ENCODE results near the gene UPF2. TPM values are rescaled to one million over a fixed set of nuclear protein-coding genes. Genes with fewer than 3 reads are reported as not detected.

The UPF2 gene
- total and polyA plus RNA-seq, 2 of the 13 experiments (the other 11 are each of a cell fraction or from before 2014, with no cell fraction given) = 6.2 to 14.5 TPM

DNA sequence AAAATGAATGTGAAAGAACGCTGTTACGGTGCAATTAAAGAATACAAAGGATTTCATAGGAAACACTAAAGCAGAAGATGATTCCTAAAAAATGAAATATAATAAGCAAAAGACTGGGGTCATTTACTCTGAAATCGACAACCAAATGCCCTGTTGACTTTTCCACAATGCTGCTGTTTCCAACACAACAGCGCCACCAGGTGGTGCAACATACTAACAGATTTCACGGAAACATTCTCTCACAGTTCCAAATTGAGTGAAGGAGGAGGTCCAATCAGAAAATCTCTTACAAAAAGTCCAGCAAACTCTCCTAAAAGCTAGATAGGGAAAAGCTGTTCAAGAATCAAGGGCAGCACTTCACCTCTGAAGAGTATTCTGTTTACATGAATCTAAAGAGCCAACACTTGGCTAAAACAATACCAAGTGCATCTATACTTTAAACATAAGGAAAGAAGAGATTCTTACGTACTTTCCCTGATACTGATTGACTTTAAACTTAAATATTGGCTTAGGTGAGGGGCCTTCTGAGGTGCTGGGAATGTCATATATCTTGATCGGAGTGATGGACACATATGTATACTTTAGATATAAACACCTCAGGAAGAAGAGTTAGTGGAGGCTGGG, 55.9 kb downstream of the UPF2 start (continued):
- TF ChIP-seq, protein P1, sequence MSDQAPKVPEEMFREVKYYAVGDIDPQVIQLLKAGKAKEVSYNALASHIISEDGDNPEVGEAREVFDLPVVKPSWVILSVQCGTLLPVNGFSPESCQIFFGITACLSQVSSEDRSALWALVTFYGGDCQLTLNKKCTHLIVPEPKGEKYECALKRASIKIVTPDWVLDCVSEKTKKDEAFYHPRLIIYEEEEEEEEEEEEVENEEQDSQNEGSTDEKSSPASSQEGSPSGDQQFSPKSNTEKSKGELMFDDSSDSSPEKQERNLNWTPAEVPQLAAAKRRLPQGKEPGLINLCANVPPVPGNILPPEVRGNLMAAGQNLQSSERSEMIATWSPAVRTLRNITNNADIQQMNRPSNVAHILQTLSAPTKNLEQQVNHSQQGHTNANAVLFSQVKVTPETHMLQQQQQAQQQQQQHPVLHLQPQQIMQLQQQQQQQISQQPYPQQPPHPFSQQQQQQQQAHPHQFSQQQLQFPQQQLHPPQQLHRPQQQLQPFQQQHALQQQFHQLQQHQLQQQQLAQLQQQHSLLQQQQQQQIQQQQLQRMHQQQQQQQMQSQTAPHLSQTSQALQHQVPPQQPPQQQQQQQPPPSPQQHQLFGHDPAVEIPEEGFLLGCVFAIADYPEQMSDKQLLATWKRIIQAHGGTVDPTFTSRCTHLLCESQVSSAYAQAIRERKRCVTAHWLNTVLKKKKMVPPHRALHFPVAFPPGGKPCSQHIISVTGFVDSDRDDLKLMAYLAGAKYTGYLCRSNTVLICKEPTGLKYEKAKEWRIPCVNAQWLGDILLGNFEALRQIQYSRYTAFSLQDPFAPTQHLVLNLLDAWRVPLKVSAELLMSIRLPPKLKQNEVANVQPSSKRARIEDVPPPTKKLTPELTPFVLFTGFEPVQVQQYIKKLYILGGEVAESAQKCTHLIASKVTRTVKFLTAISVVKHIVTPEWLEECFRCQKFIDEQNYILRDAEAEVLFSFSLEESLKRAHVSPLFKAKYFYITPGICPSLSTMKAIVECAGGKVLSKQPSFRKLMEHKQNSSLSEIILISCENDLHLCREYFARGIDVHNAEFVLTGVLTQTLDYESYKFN (CRISPR knock-in tag; conservative IDR thresholded peaks at IDR 0.05) = 0 out of 2 replicates have a peak, but pooled peaks have one; percentile 10
- TF ChIP-seq ZKSCAN8 (CRISPR knock-in tag; IDR thresholded peaks at IDR 0.05; ENCODE audit: borderline replicate concordance) (no peak), DZIP1 (CRISPR knock-in tag; IDR thresholded peaks at IDR 0.05) (no peak), ZNF337 (CRISPR knock-in tag; IDR thresholded peaks at IDR 0.05; ENCODE audit: borderline replicate concordance, low read depth) (no peak), ZNF350 (CRISPR knock-in tag; IDR thresholded peaks at IDR 0.05; ENCODE audit: borderline replicate concordance, low read depth) (no peak), RCOR2 (CRISPR knock-in tag; IDR thresholded peaks at IDR 0.05) (0 out of 2 replicates have a peak, but pooled peaks have one; percentile 28), ZNF335 (CRISPR knock-in tag; IDR thresholded peaks at IDR 0.05) (no peak), SP4 (CRISPR knock-in tag; IDR thresholded peaks at IDR 0.05) (no peak), ZNF383 (CRISPR knock-in tag; IDR thresholded peaks at IDR 0.05; ENCODE audit: borderline replicate concordance) (no peak), NFATC3 (CRISPR knock-in tag; IDR thresholded peaks at IDR 0.05) (no peak), ZNF570 (CRISPR knock-in tag; IDR thresholded peaks at IDR 0.05; ENCODE audit: borderline replicate concordance) (no peak), ZNF292 (CRISPR knock-in tag; IDR thresholded peaks at IDR 0.05; ENCODE audit: borderline replicate concordance, low read depth) (no peak), ZNF629 (CRISPR knock-in tag; conservative IDR thresholded peaks at IDR 0.05) (no peak), ZNF264 (CRISPR knock-in tag; IDR thresholded peaks at IDR 0.05) (no peak), YY1 (IDR thresholded peaks at IDR 0.05; ENCODE audit: insufficient read depth, insufficient replicate concordance, low read depth, low read length) (no peak)
- TF ChIP-seq, protein P2, sequence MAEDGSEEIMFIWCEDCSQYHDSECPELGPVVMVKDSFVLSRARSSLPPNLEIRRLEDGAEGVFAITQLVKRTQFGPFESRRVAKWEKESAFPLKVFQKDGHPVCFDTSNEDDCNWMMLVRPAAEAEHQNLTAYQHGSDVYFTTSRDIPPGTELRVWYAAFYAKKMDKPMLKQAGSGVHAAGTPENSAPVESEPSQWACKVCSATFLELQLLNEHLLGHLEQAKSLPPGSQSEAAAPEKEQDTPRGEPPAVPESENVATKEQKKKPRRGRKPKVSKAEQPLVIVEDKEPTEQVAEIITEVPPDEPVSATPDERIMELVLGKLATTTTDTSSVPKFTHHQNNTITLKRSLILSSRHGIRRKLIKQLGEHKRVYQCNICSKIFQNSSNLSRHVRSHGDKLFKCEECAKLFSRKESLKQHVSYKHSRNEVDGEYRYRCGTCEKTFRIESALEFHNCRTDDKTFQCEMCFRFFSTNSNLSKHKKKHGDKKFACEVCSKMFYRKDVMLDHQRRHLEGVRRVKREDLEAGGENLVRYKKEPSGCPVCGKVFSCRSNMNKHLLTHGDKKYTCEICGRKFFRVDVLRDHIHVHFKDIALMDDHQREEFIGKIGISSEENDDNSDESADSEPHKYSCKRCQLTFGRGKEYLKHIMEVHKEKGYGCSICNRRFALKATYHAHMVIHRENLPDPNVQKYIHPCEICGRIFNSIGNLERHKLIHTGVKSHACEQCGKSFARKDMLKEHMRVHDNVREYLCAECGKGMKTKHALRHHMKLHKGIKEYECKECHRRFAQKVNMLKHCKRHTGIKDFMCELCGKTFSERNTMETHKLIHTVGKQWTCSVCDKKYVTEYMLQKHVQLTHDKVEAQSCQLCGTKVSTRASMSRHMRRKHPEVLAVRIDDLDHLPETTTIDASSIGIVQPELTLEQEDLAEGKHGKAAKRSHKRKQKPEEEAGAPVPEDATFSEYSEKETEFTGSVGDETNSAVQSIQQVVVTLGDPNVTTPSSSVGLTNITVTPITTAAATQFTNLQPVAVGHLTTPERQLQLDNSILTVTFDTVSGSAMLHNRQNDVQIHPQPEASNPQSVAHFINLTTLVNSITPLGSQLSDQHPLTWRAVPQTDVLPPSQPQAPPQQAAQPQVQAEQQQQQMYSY (CRISPR knock-in tag; IDR thresholded peaks at IDR 0.05) = no peak
- TF ChIP-seq, protein P3, sequence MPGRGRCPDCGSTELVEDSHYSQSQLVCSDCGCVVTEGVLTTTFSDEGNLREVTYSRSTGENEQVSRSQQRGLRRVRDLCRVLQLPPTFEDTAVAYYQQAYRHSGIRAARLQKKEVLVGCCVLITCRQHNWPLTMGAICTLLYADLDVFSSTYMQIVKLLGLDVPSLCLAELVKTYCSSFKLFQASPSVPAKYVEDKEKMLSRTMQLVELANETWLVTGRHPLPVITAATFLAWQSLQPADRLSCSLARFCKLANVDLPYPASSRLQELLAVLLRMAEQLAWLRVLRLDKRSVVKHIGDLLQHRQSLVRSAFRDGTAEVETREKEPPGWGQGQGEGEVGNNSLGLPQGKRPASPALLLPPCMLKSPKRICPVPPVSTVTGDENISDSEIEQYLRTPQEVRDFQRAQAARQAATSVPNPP (CRISPR knock-in tag; IDR thresholded peaks at IDR 0.05) = no peak
